ENCODE results near the gene VWF.

The VWF gene

DNA sequence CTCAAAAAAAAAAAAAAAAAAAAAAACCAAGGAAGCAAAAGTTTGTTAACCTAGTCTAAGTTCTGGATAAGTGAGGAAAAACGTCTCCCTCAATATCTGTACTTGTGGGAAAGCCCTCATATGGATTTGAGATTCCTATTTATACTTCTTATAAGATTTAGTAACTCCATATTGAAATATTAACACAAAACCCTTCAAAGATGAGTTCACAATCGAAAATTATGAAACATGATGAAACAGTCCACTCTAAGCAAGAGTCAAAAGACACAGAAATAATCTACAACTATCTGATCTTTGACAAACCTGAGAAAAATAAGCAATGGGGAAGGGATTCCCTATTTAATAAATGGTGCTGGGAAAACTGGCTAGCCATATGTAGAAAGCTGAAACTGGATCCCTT is 25.2 kb downstream of the VWF start:
- Histone ChIP-seq H3K4me1 (ENCODE audit: insufficient read depth, low read length) (no peaks in the 10 kb centered on the region), H3K27me3 (ENCODE audit: insufficient read depth, low read length) (no peaks in the 10 kb centered on the region), H3K4me3 (ENCODE audit: low read length) (no peak overlapping the region), H3K9ac (ENCODE audit: low read depth, low read length) (no peak overlapping the region), H3K36me3 (ENCODE audit: insufficient read depth, low read length) (no peaks in the 10 kb centered on the region), H3K27ac (ENCODE audit: low read depth, low read length) (no peak overlapping the region), H3K9me3 (ENCODE audit: insufficient read depth, low read depth, low read length) (no peaks in the 10 kb centered on the region)
- WGBS, result 100% methylated on average over 1 of the region's 2 CpGs

- no peaks in the 10 kb centered on the region for H3K4me1 ChIP-seq (ENCODE audit: insufficient read depth, low read length)
- H3K36me3 ChIP-seq (ENCODE audit: insufficient read depth, low read length), result no peaks in the 10 kb centered on the region
- H3K4me3 ChIP-seq (ENCODE audit: low read length), result no peak overlapping the region
- H3K27ac ChIP-seq (ENCODE audit: low read depth, low read length), result no peak overlapping the region
- 91% methylated on average over 3 of the region's 3 CpGs for whole genome bisulfite sequencing
- no peak overlapping the region for H3K9ac ChIP-seq (ENCODE audit: low read depth, low read length)
- H3K9me3 ChIP-seq (ENCODE audit: insufficient read depth, low read depth, low read length), result no peaks in the 10 kb centered on the region
- no peaks in the 10 kb centered on the region for H3K27me3 ChIP-seq (ENCODE audit: insufficient read depth, low read length)
Observed at GRCh38 chr12:6097411-6097810, 27.1 kb downstream of the VWF start.

- Histone ChIP-seq H3K9ac (ENCODE audit: low read depth, low read length) (no peak overlapping the region), H3K36me3 (ENCODE audit: insufficient read depth, low read length) (no peaks in the 10 kb centered on the region), H3K4me3 (ENCODE audit: low read length) (no peak overlapping the region), H3K4me1 (ENCODE audit: insufficient read depth, low read length) (no peaks in the 10 kb centered on the region), H3K27me3 (ENCODE audit: insufficient read depth, low read length) (no peaks in the 10 kb centered on the region), H3K9me3 (ENCODE audit: insufficient read depth, low read depth, low read length) (no peaks in the 10 kb centered on the region), H3K27ac (ENCODE audit: low read depth, low read length) (no peak overlapping the region)
- WGBS, result 88% methylated on average over 2 of the region's 3 CpGs
Observed at GRCh38 chr12:6096527-6096926, 27.9 kb downstream of the VWF start.

GRCh38 chr12:6095269-6095668 is 29.2 kb downstream of the VWF start:
- Histone ChIP-seq H3K27ac (ENCODE audit: low read depth, low read length) (no peak overlapping the region), H3K4me3 (ENCODE audit: low read length) (no peak overlapping the region), H3K27me3 (ENCODE audit: insufficient read depth, low read length) (no peaks in the 10 kb centered on the region), H3K4me1 (ENCODE audit: insufficient read depth, low read length) (no peaks in the 10 kb centered on the region), H3K9ac (ENCODE audit: low read depth, low read length) (no peak overlapping the region), H3K9me3 (ENCODE audit: insufficient read depth, low read depth, low read length) (no peaks in the 10 kb centered on the region), H3K36me3 (ENCODE audit: insufficient read depth, low read length) (no peaks in the 10 kb centered on the region)
- WGBS, result 89% methylated on average over 4 of the region's 4 CpGs

DNA sequence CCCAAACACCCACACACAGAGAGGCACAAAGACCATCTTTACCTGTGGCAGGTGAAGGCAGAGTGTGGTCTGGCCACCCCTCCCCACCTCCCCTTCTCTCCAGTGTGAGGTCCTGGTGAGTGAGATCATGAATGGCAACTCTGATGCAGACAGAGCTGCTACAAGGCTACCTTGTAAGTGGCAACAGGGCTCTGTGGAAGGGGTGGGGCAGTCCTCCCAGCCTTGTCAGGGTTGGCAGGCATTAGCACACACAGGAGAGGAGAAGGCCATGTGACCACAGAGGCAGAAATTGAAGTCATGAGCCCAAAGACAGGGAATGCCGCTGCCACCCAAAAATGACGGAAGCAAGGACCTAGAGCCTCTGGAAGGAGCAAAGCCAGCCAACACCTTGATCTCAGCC is 30.7 kb downstream of the VWF start:
- Histone ChIP-seq H3K36me3 (ENCODE audit: insufficient read depth, low read length) (no peaks in the 10 kb centered on the region), H3K9ac (ENCODE audit: low read depth, low read length) (no peak overlapping the region), H3K4me1 (ENCODE audit: insufficient read depth, low read length) (peaks cover 10% of the 10 kb centered on the region), H3K9me3 (ENCODE audit: insufficient read depth, low read depth, low read length) (no peaks in the 10 kb centered on the region), H3K4me3 (ENCODE audit: low read length) (no peak overlapping the region), H3K27ac (ENCODE audit: low read depth, low read length) (no peak overlapping the region), H3K27me3 (ENCODE audit: insufficient read depth, low read length) (no peaks in the 10 kb centered on the region)
- 97% methylated on average over 2 of the region's 2 CpGs for WGBS

DNA sequence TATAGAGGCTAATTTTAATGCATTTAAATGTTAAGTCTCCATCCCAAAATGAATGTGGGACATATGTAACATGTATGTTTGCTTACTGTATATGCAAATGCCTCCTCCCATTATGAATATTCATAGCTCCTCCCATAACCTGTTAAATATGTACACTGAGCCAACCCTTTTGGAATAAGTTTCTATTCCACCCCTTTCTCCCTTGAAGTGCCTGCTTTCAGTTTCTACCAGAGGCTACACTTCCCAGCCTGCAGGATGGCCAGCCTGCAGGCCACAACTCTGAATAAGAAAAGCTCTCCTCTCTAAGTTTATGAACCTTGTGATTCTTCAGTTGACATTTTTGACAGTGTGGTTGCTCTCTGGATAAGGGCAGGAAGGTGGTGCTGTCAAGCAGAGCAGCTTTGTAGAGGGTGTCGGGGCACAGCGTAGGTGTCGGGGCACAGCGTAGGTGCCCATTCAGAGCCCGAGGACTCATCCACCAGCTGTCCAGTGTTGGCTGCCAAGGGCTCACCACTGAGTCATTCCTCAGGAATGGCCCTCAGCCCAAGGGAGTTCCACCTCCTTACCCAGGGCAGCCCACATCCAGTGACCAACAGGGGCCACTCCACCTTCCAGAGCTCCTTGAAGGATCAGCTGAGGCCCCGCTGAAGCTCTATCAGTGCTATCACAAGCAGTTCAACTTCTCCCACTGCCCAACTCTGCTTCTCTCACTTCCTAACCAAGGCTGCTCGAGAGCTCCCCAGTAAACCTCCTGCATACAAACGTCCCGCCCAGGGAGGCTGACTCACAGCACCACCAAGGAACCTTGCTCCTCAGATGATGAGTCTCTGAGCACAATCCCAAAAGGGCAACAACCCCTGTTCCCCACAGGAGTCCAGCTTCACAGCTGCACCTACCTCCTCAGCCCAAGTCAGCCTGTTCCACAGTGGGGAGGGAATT is 31.4 kb downstream of the VWF start:
- Histone ChIP-seq H3K9ac (ENCODE audit: low read depth, low read length) (no peak overlapping the region), H3K4me3 (ENCODE audit: low read length) (no peak overlapping the region)
- 78% methylated on average over 9 of the region's 9 CpGs for WGBS

DNA sequence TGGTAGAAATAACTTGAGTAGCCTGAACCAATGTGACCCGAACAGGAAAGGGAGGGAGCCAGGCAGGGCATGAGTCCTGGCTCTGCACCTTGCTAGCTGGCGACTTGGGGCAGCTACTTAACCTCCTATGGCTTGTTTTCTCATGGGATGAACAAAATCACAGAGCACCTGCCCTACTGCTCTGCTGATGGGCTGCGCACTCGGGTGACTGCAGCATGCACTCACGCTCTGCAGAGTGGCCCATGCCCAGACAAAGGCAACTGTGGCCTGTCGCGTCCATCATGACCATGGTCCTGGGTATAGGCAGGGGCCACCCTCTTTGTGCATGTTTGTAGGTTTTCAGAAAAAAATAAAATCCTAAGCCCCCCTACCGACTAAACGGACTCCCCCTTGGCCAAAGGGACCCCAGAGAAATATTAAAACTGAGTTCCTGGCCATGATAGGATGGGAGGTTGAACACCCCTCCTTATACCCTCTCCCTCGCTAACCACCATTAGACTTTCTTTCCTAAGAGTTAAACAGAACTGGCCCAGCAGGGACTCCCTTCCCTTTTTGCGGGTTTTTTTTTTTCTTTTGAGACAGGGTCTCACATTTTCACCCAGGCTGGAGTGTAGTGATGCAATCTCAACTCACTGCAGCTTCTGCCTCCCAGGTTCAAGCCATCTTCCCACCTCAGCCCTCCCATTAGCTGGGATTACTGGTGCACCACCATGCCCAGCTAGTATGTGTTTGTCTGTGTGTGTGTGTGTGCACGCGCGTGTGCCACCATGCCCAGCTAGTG is 32.5 kb downstream of the VWF start:
- H3K9ac ChIP-seq (ENCODE audit: low read depth, low read length), result no peak overlapping the region
- no peak overlapping the region for H3K27ac ChIP-seq (ENCODE audit: low read depth, low read length)
- WGBS, result 95% methylated on average over 13 of the region's 14 CpGs
- H3K36me3 ChIP-seq (ENCODE audit: insufficient read depth, low read length), result no peaks in the 10 kb centered on the region
- no peak overlapping the region for H3K4me3 ChIP-seq (ENCODE audit: low read length)
- H3K27me3 ChIP-seq (ENCODE audit: insufficient read depth, low read length), result no peaks in the 10 kb centered on the region
- peaks cover 14% of the 10 kb centered on the region for H3K4me1 ChIP-seq (ENCODE audit: insufficient read depth, low read length)
- no peaks in the 10 kb centered on the region for H3K9me3 ChIP-seq (ENCODE audit: insufficient read depth, low read depth, low read length)

More for the DNA sequence above, 31.4 kb downstream of the VWF start:
- Histone ChIP-seq H3K9me3 (ENCODE audit: insufficient read depth, low read depth, low read length) (no peaks in the 10 kb centered on the region), H3K4me1 (ENCODE audit: insufficient read depth, low read length) (peaks cover 14% of the 10 kb centered on the region), H3K27ac (ENCODE audit: low read depth, low read length) (no peak overlapping the region), H3K27me3 (ENCODE audit: insufficient read depth, low read length) (no peaks in the 10 kb centered on the region), H3K36me3 (ENCODE audit: insufficient read depth, low read length) (no peaks in the 10 kb centered on the region)

- H3K9ac ChIP-seq (ENCODE audit: low read depth, low read length), result no peak overlapping the region
- H3K36me3 ChIP-seq (ENCODE audit: insufficient read depth, low read length), result no peaks in the 10 kb centered on the region
- H3K27ac ChIP-seq (ENCODE audit: low read depth, low read length), result no peak overlapping the region
- WGBS, result 94% methylated on average over 6 of the region's 6 CpGs
- no peaks in the 10 kb centered on the region for H3K9me3 ChIP-seq (ENCODE audit: insufficient read depth, low read depth, low read length)
- no peaks in the 10 kb centered on the region for H3K27me3 ChIP-seq (ENCODE audit: insufficient read depth, low read length)
- H3K4me3 ChIP-seq (ENCODE audit: low read length), result no peak overlapping the region
- H3K4me1 ChIP-seq (ENCODE audit: insufficient read depth, low read length), result peaks cover 14% of the 10 kb centered on the region
Observed at GRCh38 chr12:6090803-6091202, 33.7 kb downstream of the VWF start.

DNA sequence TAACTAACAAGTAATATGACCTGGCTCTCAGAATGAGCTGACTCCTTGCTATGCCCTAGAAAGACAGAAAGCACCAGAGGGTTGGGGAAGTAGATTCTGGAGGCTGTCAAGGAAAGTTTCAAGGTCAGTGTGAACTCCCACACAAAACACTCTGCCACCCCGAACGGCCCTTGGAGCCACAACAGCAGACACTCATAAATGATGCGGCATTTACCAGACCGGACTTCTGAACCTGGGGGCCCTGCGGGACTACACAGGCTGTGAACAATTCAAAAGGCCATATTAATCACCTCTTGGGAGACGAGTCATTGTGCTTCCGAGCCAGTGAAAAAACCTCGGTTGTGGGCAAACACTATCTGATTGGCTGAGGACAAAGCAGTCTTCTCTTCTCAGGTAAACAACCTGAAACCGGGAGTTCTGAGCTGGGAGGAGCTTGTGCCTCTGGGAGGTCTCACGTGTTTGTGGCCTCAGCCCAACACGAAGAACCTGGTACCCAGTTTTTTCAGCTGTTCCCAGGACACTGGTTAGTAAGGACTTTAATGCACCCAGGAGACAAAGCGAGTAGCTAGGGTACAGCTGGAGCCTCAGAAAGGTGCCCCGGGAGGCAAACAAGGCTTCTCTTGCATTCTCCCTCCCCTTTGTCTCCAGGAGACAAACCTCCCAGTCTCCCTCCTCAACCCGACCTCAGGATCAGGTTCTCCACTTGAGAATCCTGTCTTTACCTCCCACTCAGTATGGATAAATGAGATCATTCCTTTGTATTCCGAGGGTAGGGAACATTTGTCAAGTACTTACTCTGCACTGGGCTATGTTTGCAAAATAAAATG is 35.3 kb downstream of the VWF start:
- 52% methylated on average over 14 of the region's 15 CpGs for WGBS
- Histone ChIP-seq H3K4me3 (ENCODE audit: low read length) (no peak overlapping the region), H3K36me3 (ENCODE audit: insufficient read depth, low read length) (no peaks in the 10 kb centered on the region), H3K9me3 (ENCODE audit: insufficient read depth, low read depth, low read length) (no peaks in the 10 kb centered on the region), H3K27me3 (ENCODE audit: insufficient read depth, low read length) (no peaks in the 10 kb centered on the region), H3K27ac (ENCODE audit: low read depth, low read length) (no peak overlapping the region), H3K9ac (ENCODE audit: low read depth, low read length) (no peak overlapping the region), H3K4me1 (ENCODE audit: insufficient read depth, low read length) (peaks cover 27% of the 10 kb centered on the region)

GRCh38 chr12:6086316-6086715 is 38.2 kb downstream of the VWF start:
- Histone ChIP-seq H3K9me3 (ENCODE audit: insufficient read depth, low read depth, low read length) (no peaks in the 10 kb centered on the region), H3K27me3 (ENCODE audit: insufficient read depth, low read length) (no peaks in the 10 kb centered on the region), H3K27ac (ENCODE audit: low read depth, low read length) (no peak overlapping the region), H3K36me3 (ENCODE audit: insufficient read depth, low read length) (no peaks in the 10 kb centered on the region), H3K4me1 (ENCODE audit: insufficient read depth, low read length) (peaks cover 34% of the 10 kb centered on the region), H3K4me3 (ENCODE audit: low read length) (no peak overlapping the region), H3K9ac (ENCODE audit: low read depth, low read length) (no peak overlapping the region)
- 85% methylated on average over 2 of the region's 2 CpGs for WGBS

DNA sequence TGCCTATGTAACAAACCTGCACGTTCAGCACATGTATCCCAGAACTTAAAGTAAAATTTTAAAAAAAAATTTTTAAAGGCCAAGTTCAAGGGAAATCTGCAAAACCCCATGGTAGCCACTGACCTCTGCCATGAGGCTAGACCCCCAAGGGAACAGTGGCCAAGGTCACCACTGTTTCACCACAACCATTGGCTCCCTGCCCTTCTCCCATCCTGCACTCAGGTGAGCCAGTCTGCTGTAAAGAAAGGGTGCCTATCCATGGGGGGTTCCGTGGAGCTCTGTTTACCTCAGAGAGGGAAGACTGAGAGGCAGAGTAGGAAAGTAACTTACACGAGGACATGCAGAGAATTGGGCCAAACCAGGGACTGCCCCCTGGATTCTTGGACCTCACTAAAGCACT is 38.6 kb downstream of the VWF start:
- Histone ChIP-seq H3K4me3 (ENCODE audit: low read length) (no peak overlapping the region), H3K4me1 (ENCODE audit: insufficient read depth, low read length) (peaks cover 34% of the 10 kb centered on the region), H3K27me3 (ENCODE audit: insufficient read depth, low read length) (no peaks in the 10 kb centered on the region), H3K9me3 (ENCODE audit: insufficient read depth, low read depth, low read length) (no peaks in the 10 kb centered on the region), H3K36me3 (ENCODE audit: insufficient read depth, low read length) (no peaks in the 10 kb centered on the region), H3K9ac (ENCODE audit: low read depth, low read length) (no peak overlapping the region), H3K27ac (ENCODE audit: low read depth, low read length) (no peak overlapping the region)
- 78% methylated on average over 2 of the region's 3 CpGs for WGBS

Measured in HUES64 (cell line).